HG03045 (cell line): ENCODE data around the gene DNAJC1.

Source experiments
- ATAC-seq: cut with Tn5 transposase; IDR thresholded peaks from one replicate; pipeline ENCODE4 v1.9.1; 2021; ENCODE audit warnings: mild to moderate bottlenecking, moderate library complexity; ENCODE audit not compliant: unreplicated experiment

The DNAJC1 gene

GRCh38 chr10:21961847-21962246 is 41.7 kb downstream of the DNAJC1 start:
- ATAC-seq, result no peak

- ATAC-seq, result no peak
Observed at GRCh38 chr10:21959998-21960397, 43.5 kb downstream of the DNAJC1 start.

- ATAC-seq, result no peak
Observed at GRCh38 chr10:21954690-21955089, 48.8 kb downstream of the DNAJC1 start.

GRCh38 chr10:21954132-21954531 is 49.4 kb downstream of the DNAJC1 start:
- ATAC-seq, result no peak

DNA sequence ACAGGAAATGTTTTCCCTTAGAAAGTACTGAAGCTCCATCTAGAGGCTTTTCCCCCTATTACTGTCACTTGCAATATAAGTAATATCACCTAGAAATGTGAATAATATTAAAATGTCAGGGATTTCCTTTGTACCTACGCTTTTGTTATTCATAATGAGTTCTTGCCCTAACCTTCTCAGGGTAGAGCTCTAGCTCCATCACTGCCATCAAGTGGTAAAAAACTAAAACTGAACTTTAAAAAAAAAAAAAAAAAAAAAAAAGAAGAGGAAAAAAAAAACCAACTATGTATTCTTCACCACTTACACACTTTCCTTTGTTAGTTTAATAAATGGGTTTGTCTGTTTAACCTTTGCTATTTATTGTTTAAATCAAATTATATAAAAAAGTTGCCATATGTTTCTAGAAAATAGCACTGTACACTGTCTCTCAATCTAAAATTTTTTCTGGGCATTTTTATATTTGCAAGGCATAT is 49.9 kb downstream of the DNAJC1 start:
- ATAC-seq, result no peak

DNA sequence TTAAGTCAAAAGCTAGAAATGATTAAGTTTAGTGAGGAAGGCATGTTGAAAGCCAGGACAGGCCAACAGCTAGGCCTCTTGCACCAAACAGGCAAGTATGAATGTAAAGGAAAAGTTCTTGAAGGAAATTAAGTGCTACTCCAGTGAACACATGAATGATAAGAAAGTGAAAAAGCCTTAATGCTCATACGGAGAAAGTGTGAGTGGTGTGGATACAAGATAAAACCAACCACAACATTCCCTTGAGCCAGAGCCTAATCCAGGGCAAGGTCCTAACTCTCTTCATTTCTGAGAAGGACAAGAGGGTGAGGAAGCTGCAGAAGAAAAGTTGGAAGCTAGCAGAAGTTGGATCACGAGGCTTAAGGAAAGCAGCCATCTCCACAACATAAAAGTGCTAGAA is 53.0 kb downstream of the DNAJC1 start:
- no peak for ATAC-seq

DNA sequence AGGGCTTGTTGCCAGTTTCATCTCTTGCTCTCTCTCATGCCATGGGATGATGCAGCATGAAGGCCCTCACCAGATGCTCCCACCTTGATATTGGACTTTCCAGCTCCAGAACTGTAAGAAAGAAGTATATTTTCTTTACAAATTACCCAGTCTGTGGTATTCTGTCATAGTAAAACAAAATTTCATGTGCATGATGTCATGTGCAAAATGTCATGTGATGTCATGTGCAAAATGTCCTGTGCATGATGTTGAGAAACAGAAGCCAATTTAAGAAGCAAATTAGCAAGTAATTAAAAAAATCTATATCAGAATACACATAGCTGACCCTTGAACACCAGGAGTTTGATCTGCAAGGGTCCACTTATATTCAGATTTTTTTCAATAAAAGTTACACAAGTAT is 56.6 kb downstream of the DNAJC1 start:
- ATAC-seq, result no peak

DNA sequence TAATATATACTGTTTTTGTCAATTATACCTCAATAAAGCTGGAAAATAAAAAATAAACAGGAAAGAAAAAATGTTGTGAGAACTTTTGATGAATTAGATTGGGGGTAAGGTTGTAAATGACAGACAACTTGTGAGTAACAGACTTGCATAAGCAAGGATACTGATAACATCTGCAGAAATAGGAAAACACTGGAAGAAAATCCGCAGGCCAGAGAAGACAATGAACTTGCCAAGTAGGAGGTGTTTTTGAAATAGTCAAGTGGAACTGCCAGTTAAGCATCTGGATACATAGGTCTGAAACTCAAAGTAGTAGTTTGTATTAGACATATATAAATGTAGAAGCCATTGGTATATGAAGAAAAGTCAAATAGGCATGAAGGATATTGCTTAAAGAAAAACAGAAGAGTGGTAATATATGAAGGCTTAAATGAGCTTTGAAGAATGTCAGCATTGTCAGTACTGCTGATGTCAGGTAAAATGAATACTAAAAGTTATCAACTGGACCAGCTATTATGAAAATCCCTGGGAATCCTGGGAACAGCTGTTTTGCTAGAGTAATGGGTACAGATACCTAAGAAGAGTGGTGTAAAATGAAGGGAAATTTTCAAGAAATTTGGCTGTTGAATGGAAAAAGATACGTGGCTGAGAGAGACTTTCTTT is 58.7 kb downstream of the DNAJC1 start:
- no peak for ATAC-seq

DNA sequence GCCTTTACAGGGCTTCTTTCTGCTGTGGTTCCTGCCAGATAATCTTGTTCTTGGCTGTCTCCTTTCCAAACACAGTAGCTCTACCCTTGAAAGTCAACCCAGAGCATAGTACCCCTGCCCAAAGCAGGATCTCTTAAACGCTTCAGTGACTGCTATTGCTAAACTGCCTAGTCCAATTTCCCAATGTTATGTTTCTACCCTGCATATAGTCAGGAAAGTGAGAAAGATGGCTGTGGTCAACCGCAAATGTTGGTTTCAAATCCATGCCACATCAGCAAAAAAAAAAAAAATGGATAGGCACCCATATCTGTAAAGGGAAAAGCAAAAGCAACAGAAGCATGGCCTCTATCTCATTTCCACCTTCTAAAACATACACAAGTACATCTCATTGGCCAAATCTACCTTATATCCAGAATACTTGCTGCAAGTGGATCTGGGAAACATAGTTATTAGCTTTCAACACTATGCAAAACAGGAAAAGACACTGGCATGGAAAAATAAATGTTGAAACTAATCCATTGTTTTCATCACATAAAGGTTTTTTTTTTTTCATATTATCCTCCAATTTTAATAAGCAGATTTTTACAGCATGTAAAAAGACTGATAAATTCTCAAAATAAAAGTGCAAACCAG is 59.8 kb downstream of the DNAJC1 start:
- ATAC-seq, result no peak

- ATAC-seq, result no peak
Observed at GRCh38 chr10:21935439-21936023, 68.0 kb downstream of the DNAJC1 start.

GRCh38 chr10:21934307-21934706 is 69.2 kb downstream of the DNAJC1 start:
- no peak for ATAC-seq

DNA sequence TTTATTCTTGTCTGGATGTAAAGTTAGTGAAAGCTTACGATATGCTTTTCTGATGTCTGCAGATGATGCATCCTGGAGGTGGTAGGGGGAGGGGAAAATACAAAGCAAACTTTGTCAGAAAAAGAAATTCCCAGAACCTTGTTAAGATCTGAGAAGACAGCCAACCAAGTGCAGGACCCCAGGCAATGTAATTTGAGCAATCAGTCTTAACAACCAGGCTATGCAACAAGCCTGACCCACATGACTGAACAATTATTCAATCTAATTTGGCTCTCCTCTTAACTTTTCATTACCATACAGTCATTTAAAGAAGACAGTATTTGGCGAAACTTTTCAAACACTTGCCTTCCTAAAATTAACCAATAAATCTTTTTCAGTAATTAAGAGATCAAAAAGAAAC is 74.5 kb downstream of the DNAJC1 start:
- no peak for ATAC-seq

- ATAC-seq, result no peak
Observed at GRCh38 chr10:21927631-21928353, 75.7 kb downstream of the DNAJC1 start.

DNA sequence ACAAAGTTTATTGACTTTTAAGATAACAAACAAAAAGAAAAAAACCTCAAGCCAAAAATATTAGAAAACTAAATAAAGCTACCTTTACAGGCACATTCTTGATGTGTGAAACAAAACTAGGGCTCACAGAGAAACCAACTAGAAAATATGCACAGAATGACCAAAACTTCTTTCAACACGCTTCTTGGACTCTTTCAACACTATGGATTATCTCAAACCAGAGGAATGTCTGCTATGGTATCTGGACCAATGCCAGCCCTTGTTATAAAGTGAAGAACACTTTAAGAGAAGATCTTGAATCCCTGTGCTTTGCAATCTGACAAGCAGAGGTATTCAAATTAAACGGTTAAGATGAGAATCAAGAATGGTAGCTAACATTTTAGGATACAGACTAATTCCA is 76.6 kb downstream of the DNAJC1 start:
- no peak for ATAC-seq

GRCh38 chr10:21926358-21926925 is 77.1 kb downstream of the DNAJC1 start:
- ATAC-seq, result no peak

- no peak for ATAC-seq
Observed at GRCh38 chr10:21925851-21926250, 77.7 kb downstream of the DNAJC1 start.

DNA sequence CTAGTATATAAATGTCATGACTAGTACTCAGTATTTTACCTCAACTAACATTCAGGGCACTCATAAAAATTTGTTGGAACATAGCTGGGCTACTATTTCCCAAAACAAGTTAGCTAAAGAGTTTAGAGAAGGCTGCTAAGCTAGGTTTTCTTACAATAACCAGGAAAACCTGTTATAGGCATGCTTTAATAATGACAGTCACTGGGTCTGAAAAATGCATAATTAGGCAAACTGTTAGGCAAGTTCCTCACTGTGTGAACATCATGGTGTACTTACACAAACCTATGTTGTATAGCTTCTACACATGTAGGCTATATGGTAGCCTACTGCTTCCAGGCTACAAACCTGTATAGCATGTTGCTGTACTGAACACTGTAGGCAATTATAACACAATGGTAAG is 79.0 kb downstream of the DNAJC1 start:
- no peak for ATAC-seq

DNA sequence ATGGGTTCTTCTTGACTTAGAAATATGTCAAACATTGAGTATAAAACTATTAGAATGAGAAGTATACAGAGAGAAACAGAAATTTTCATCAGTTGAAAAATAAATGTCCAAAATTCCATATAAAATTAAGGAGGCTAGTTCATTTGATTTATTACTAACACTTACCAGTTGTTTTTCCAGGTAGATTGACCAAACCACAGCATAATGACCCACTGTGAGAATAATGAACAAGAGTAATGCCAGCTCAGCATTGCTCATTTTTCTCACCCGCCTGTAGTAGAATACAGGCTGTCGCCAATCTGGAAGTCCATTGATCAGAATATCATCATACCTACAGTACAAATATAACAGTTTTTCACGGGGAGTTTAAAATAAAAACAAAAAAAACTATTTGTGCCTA is 82.9 kb downstream of the DNAJC1 start:
- no peak for ATAC-seq

GRCh38 chr10:21919906-21920305 is 83.6 kb downstream of the DNAJC1 start:
- no peak for ATAC-seq

DNA sequence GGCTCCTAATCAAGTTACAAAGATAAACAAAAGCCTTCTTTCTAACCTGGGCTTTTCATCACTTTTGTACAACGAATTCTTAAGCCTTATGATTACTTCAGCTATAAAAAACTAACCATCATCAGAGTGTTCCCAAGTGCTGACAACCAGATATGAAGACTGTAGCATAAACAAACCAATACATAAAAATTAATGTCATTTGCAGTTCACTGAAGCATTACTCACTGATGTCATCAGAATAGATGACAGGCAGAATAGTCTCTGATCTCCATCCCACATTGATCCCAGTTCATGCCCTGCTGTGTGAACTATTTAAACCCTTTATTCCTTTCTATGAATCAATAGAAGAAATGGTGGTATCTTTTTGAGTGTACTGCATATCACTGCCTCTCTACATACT is 84.4 kb downstream of the DNAJC1 start:
- ATAC-seq, result no peak

- ATAC-seq, result no peak
Observed at GRCh38 chr10:21912625-21913024, 90.9 kb downstream of the DNAJC1 start.
